Naive thymus-derived CD8-positive, alpha-beta T cell (primary cell): ENCODE data around the gene CLASP1. TPM values are rescaled to one million over a fixed set of nuclear protein-coding genes. Genes with fewer than 3 reads are reported as not detected.
A peak's percentile ranks its signal among the peaks of the same experiment; 100 is the strongest.
"Not testable (repeated sequence)": the region's sequence is repeated elsewhere in the genome, so short reads cannot be mapped to it uniquely, and the experiment has no call there.

Experiments
- ATAC-seq, 2 donors: fragments of 150-1000 bp; cut with Tn5 transposase in 1 of 2; sonication (Bioruptor Pico), chemical (Tn5 transposase) in 1 of 2; 1 replicate in 1 of 2; 2 replicates in 1 of 2; pipeline ENCODE4 v1.10.0; 2021; ENCODE audit warnings: mild to moderate bottlenecking in 2 of 2, moderate library complexity in 2 of 2
- POLR2A ChIA-PET: fragments of 350-600 bp; sonication (Branson Sonifier 250); formaldehyde crosslinking; loops from one replicate; lab custom pipeline; 2021; ENCODE audit warnings: antibody characterized with exemption; lab: Charles Lee
- DNase-seq, 10 donors: peaks; one replicate each; pipeline versions ENCODE4 v3.0.0 to v3.0.0-alpha.2; 2020 to 2022
- H3K27ac Mint-ChIP-seq, 10 donors: one replicate each; pipeline ENCODE4 v1.8.0; 2020 to 2022; ENCODE audit warnings: mild to moderate bottlenecking in 10 of 10, mixed read lengths in 10 of 10, moderate library complexity in 4 of 10, inconsistent platforms in 1 of 10
- H3K27me3 Mint-ChIP-seq, 5 donors: one replicate each; pipeline ENCODE4 v1.8.0; 2021 to 2022; ENCODE audit warnings: mixed read lengths in 5 of 5
- H3K36me3 Mint-ChIP-seq, 3 donors: one replicate each; pipeline ENCODE4 v1.8.0; 2020 to 2022; ENCODE audit warnings: mixed read lengths in 3 of 3, mild to moderate bottlenecking in 2 of 3, inconsistent platforms in 1 of 3
- H3K4me1 Mint-ChIP-seq, 4 donors: one replicate each; pipeline ENCODE4 v1.8.0; 2021 to 2022; ENCODE audit warnings: mixed read lengths in 4 of 4
- H3K4me3 Mint-ChIP-seq, 10 donors: one replicate each; pipeline ENCODE4 v1.8.0; 2020 to 2022; ENCODE audit warnings: mild to moderate bottlenecking in 10 of 10, mixed read lengths in 10 of 10, moderate library complexity in 6 of 10, inconsistent platforms in 1 of 10
- H3K9me3 Mint-ChIP-seq, 9 donors: one replicate each; pipeline ENCODE4 v1.8.0; 2020 to 2022; ENCODE audit warnings: mixed read lengths in 9 of 9, mild to moderate bottlenecking in 3 of 9, inconsistent platforms in 1 of 9, moderate library complexity in 1 of 9
- polyA plus RNA-seq, 3 donors: library from polyadenylated mRNA; unstranded; fragments of 300-500 nt; fragmentation: Illumina TruSeq; gene quantifications; one replicate each; pipeline ENCODE4 v1.2.3, GENCODE V29; 2021
- total RNA-seq, 8 experiments: library from RNA in 2 of 8; stranded (reverse) in 2 of 8; gene quantifications; one replicate each; pipeline ENCODE4 v1.2.3 and lab custom pipeline; 2021 to 2026

Gene CLASP1
- total and polyA plus RNA-seq, 5 experiments from 2014 or later = 10.8 to 73.5 (median 15.2) TPM

- H3K4me1 Mint-ChIP-seq = peaks cover 27 to 45% (median 32%) of the 10 kb centered on the region in 4 donors
- H3K36me3 Mint-ChIP-seq = peaks cover 14 to 63% (median 50%) of the 10 kb centered on the region in 3 donors
- H3K4me3 Mint-ChIP-seq = no peak overlapping the region
- no peaks in the 10 kb centered on the region for H3K27me3 Mint-ChIP-seq
- H3K9me3 Mint-ChIP-seq = no peaks in the 10 kb centered on the region
- no peak for DNase-seq
- POLR2A ChIA-PET = no interaction called here
- ATAC-seq = no peak
- peak overlapping the region in 1 of 10 donors; percentile 31 for H3K27ac Mint-ChIP-seq
Observed at GRCh38 chr2:121470917-121471316, 178.3 kb downstream of the CLASP1 start.

GRCh38 chr2:121469356-121469755, 179.9 kb downstream of the CLASP1 start:
- peak overlapping the region in 1 of 10 donors; percentile 37 for H3K27ac Mint-ChIP-seq
- ATAC-seq (no peak), DNase-seq (no peak)
- POLR2A ChIA-PET = no interaction called here
- H3K9me3 Mint-ChIP-seq = no peaks in the 10 kb centered on the region
- peaks cover 14 to 70% (median 50%) of the 10 kb centered on the region in 3 donors for H3K36me3 Mint-ChIP-seq
- no peak overlapping the region for H3K4me3 Mint-ChIP-seq
- peaks cover 20 to 33% (median 21%) of the 10 kb centered on the region in 4 donors for H3K4me1 Mint-ChIP-seq
- no peaks in the 10 kb centered on the region for H3K27me3 Mint-ChIP-seq

DNA sequence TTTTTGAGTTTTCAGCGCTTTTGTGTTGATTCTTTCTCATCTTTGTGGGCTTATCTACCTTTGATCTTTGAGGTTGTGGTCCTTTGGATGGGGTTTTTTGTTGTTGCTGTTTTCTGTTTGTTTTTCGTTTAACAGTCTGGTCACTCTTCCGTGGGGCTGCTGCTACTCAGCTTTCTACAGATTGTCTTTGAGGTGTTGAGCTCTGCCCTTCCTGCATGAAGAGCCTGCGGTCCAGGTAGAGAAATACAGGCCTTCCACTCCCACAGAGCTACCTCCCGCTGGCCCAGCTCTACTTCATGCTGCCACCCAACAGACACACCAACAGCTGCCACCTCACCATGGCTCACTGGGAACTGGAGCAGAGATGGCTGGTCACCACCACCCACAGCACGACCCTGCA, 180.3 kb downstream of the CLASP1 start:
- no peak for ATAC-seq
- Mint-ChIP-seq H3K4me1 (peaks cover 16 to 29% (median 17%) of the 10 kb centered on the region in 4 donors), H3K27me3 (no peaks in the 10 kb centered on the region), H3K4me3 (peak overlapping the region in 1 of 10 donors; percentile 14), H3K27ac (peak overlapping the region in 3 of 10 donors; percentile 1 to 37 (median 36)), H3K9me3 (no peaks in the 10 kb centered on the region), H3K36me3 (peaks cover 14 to 71% (median 50%) of the 10 kb centered on the region in 3 donors)
- POLR2A ChIA-PET = no interaction called here
- no peak for DNase-seq

- H3K27ac Mint-ChIP-seq = no peak overlapping the region
- no peak for DNase-seq
- POLR2A ChIA-PET = no interaction called here
- H3K4me1 Mint-ChIP-seq = peaks cover 0 to 1% (median 0%) of the 10 kb centered on the region in 4 donors
- H3K27me3 Mint-ChIP-seq = no peaks in the 10 kb centered on the region
- no peak for ATAC-seq
- no peaks in the 10 kb centered on the region for H3K9me3 Mint-ChIP-seq
- H3K36me3 Mint-ChIP-seq = peaks cover 0 to 84% (median 10%) of the 10 kb centered on the region in 3 donors
- H3K4me3 Mint-ChIP-seq = no peak overlapping the region
Observed at GRCh38 chr2:121459291-121459690, 190.0 kb downstream of the CLASP1 start.

DNA sequence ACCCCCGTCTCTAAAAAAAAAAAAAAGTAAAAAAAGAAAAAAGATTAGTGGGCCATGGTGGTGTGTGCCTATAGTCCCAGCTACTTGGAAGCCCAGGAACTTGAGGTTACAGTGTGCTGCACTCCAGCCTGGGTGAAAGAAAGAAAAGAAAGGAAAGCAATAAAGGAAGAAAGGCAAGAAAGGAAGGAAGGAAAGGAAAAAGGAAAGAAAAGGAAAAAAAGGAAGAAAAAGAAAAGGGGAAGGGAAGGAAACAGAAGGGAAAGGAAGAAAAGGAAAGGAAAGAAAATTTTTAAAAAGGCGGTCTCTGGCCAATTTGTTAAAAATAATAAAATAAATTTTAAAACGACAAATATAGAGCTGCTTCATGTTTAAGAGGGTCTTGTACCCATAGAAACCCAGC, 192.9 kb downstream of the CLASP1 start:
- Mint-ChIP-seq H3K27me3 (no peaks in the 10 kb centered on the region), H3K4me3 (no peak overlapping the region), H3K36me3 (peaks cover 0 to 86% (median 15%) of the 10 kb centered on the region in 3 donors), H3K4me1 (peaks cover 0 to 1% (median 0%) of the 10 kb centered on the region in 4 donors), H3K9me3 (no peaks in the 10 kb centered on the region), H3K27ac (peak overlapping the region in 5 of 10 donors; percentile 3 to 69 (median 58))
- POLR2A ChIA-PET = no interaction called here
- ATAC-seq (no peak), DNase-seq (no peak)

- no peak for DNase-seq
- H3K27ac Mint-ChIP-seq = peak overlapping the region in 1 of 10 donors; percentile 24
- peaks cover 0 to 1% (median 0%) of the 10 kb centered on the region in 4 donors for H3K4me1 Mint-ChIP-seq
- POLR2A ChIA-PET = no interaction called here
- H3K27me3 Mint-ChIP-seq = no peaks in the 10 kb centered on the region
- no peak for ATAC-seq
- no peaks in the 10 kb centered on the region for H3K9me3 Mint-ChIP-seq
- H3K4me3 Mint-ChIP-seq = no peak overlapping the region
- H3K36me3 Mint-ChIP-seq = peaks cover 0 to 88% (median 23%) of the 10 kb centered on the region in 3 donors
Observed at GRCh38 chr2:121455446-121455845, 193.8 kb downstream of the CLASP1 start.

GRCh38 chr2:121454549-121455090, 194.6 kb downstream of the CLASP1 start:
- H3K27ac Mint-ChIP-seq = peak overlapping the region in 1 of 10 donors; percentile 56
- ATAC-seq = no peak
- DNase-seq = no peak
- H3K4me1 Mint-ChIP-seq = peaks cover 0 to 1% (median 0%) of the 10 kb centered on the region in 4 donors
- H3K36me3 Mint-ChIP-seq = peaks cover 0 to 89% (median 25%) of the 10 kb centered on the region in 3 donors
- POLR2A ChIA-PET = no interaction called here
- H3K4me3 Mint-ChIP-seq = no peak overlapping the region
- no peaks in the 10 kb centered on the region for H3K9me3 Mint-ChIP-seq
- H3K27me3 Mint-ChIP-seq = no peaks in the 10 kb centered on the region

GRCh38 chr2:121451398-121451797, 197.9 kb downstream of the CLASP1 start:
- Mint-ChIP-seq H3K9me3 (no peaks in the 10 kb centered on the region), H3K4me1 (no peaks in the 10 kb centered on the region), H3K36me3 (peaks cover 13 to 93% (median 49%) of the 10 kb centered on the region in 3 donors), H3K4me3 (no peak overlapping the region), H3K27me3 (no peaks in the 10 kb centered on the region), H3K27ac (no peak overlapping the region)
- POLR2A ChIA-PET = no interaction called here
- ATAC-seq = no peak
- no peak for DNase-seq

DNA sequence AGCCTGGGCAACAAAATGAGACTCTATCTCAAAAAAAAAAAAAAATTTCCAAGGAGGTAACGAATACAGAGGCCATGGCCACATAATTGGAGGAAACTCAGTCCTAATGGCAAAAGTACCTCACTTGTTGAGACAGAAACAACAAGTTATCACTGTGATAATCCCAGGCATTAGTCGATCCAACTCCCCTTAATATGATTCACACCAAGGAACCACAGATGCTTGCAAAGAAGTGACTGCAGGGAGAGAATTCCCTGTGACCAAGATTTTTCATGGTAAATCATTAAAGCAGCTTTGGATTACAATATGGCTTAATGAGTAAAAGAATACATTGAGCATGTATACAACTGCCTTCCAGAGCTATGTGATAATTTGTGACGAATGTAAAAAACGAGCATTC, 199.0 kb downstream of the CLASP1 start:
- Mint-ChIP-seq H3K36me3 (peaks cover 13 to 95% (median 55%) of the 10 kb centered on the region in 3 donors), H3K27ac (no peak overlapping the region), H3K27me3 (no peaks in the 10 kb centered on the region), H3K4me1 (no peaks in the 10 kb centered on the region), H3K9me3 (no peaks in the 10 kb centered on the region), H3K4me3 (no peak overlapping the region)
- no peak for DNase-seq
- POLR2A ChIA-PET = no interaction called here
- ATAC-seq = no peak

- no peak for DNase-seq
- H3K9me3 Mint-ChIP-seq = no peaks in the 10 kb centered on the region
- H3K27ac Mint-ChIP-seq = peak overlapping the region in 1 of 10 donors; percentile 41
- peaks cover 0 to 2% (median 0%) of the 10 kb centered on the region in 4 donors for H3K4me1 Mint-ChIP-seq
- no peaks in the 10 kb centered on the region for H3K27me3 Mint-ChIP-seq
- H3K4me3 Mint-ChIP-seq = no peak overlapping the region
- no peak for ATAC-seq
- POLR2A ChIA-PET = no interaction called here
- peaks cover 18 to 95% (median 64%) of the 10 kb centered on the region in 3 donors for H3K36me3 Mint-ChIP-seq
Observed at GRCh38 chr2:121446647-121447241, 202.5 kb downstream of the CLASP1 start.

- H3K4me3 Mint-ChIP-seq = no peak overlapping the region
- H3K4me1 Mint-ChIP-seq = peaks cover 0 to 2% (median 0%) of the 10 kb centered on the region in 4 donors
- DNase-seq (no peak), ATAC-seq (no peak)
- POLR2A ChIA-PET = no interaction called here
- no peaks in the 10 kb centered on the region for H3K27me3 Mint-ChIP-seq
- H3K36me3 Mint-ChIP-seq = peaks cover 21 to 79% (median 53%) of the 10 kb centered on the region in 3 donors
- no peak overlapping the region for H3K27ac Mint-ChIP-seq
- H3K9me3 Mint-ChIP-seq = peaks cover 0 to 3% (median 0%) of the 10 kb centered on the region in 9 donors
Observed at GRCh38 chr2:121442889-121443288, 206.4 kb downstream of the CLASP1 start.

- ATAC-seq, H3K27ac Mint-ChIP-seq, H3K4me3 Mint-ChIP-seq, H3K4me1 Mint-ChIP-seq, POLR2A ChIA-PET, H3K27me3 Mint-ChIP-seq, H3K9me3 Mint-ChIP-seq, DNase-seq: not testable (repeated sequence)
- H3K36me3 Mint-ChIP-seq = peaks cover 9 to 39% (median 28%) of the 10 kb centered on the region in 3 donors
Observed at GRCh38 chr2:121438290-121438689, 211.0 kb downstream of the CLASP1 start.

GRCh38 chr2:121436918-121437317, 212.3 kb downstream of the CLASP1 start:
- H3K9me3 Mint-ChIP-seq = peaks cover 0 to 3% (median 0%) of the 10 kb centered on the region in 9 donors
- POLR2A ChIA-PET = no interaction called here

More at GRCh38 chr2:121436918-121437317, 212.3 kb downstream of the CLASP1 start:
- Mint-ChIP-seq H3K27me3 (no peaks in the 10 kb centered on the region), H3K4me1 (no peaks in the 10 kb centered on the region), H3K27ac (peak overlapping the region in 1 of 10 donors; percentile 51), H3K4me3 (no peak overlapping the region), H3K36me3 (peaks cover 9 to 30% (median 23%) of the 10 kb centered on the region in 3 donors)
- DNase-seq (no peak), ATAC-seq (no peak)
